Kidney (tissue), 14 donors: ENCODE results near the gene CA4. TPM values are rescaled to one million over a fixed set of nuclear protein-coding genes. Genes with fewer than 3 reads are reported as not detected.

ENCODE experiments used
- DNase-seq, 5 donors: peaks; one replicate each; pipeline ENCODE4 v3.0.0-alpha.2; 2013 to 2020
- FAIRE-seq: peaks from 2 replicates; lab custom pipeline; 2012; peaks lifted over from hg19 to GRCh38; lab: Jason Lieb, UNC
- H3K27ac ChIP-seq, 2 donors: one replicate each; pipeline ENCODE4 v1.7.0; 2013; ENCODE audit warnings: low read depth in 2 of 2, low read length in 2 of 2, inconsistent platforms in 1 of 2
- H3K27me3 ChIP-seq: one replicate; pipeline ENCODE4 v1.7.1; 2013; ENCODE audit warnings: low read length, inconsistent platforms; ENCODE audit not compliant: control insufficient read depth, insufficient read depth
- H3K36me3 ChIP-seq, 3 donors: one replicate each; pipeline versions ENCODE4 v1.7.0 to v1.7.1; 2013; ENCODE audit warnings: low read length in 3 of 3, control low read depth in 1 of 3, inconsistent platforms in 1 of 3; ENCODE audit not compliant: insufficient read depth in 3 of 3, control insufficient read depth in 2 of 3
- H3K4me1 ChIP-seq, 3 donors: one replicate each; pipeline versions ENCODE4 v1.7.0 to v1.7.1; 2013; ENCODE audit warnings: low read length in 3 of 3, inconsistent platforms in 1 of 3, low read depth in 1 of 3; ENCODE audit not compliant: control insufficient read depth in 2 of 3, insufficient read depth in 2 of 3
- H3K4me3 ChIP-seq, 3 donors: one replicate each; pipeline versions ENCODE4 v1.7.0 to v1.8.1; 2013; ENCODE audit warnings: low read length in 3 of 3, control low read depth in 1 of 3, inconsistent platforms in 1 of 3
- H3K9ac ChIP-seq, 3 donors: one replicate each; pipeline versions ENCODE4 v1.7.0 to v1.7.1; 2013; ENCODE audit warnings: low read length in 3 of 3, control low read depth in 1 of 3, inconsistent platforms in 1 of 3
- H3K9me3 ChIP-seq, 3 donors: one replicate each; pipeline versions ENCODE4 v1.7.0 to v1.7.1; 2013; ENCODE audit warnings: low read length in 3 of 3, control low read depth in 1 of 3, inconsistent platforms in 1 of 3; ENCODE audit not compliant: control insufficient read depth in 2 of 3, insufficient read depth in 1 of 3
- CTCF ChIP-seq: IDR thresholded peaks from 3 replicates; pipeline ENCODE4 v1.5.1; 2012; ENCODE audit warnings: mild to moderate bottlenecking, moderate library complexity, borderline replicate concordance; ENCODE audit not compliant: insufficient read depth; ENCODE audit errors: extremely low read depth
- intact Hi-C: fragments of 100-400 bp; cut with DNase I; formaldehyde crosslinking; loops from one replicate; pipeline ENCODE4 v1.11.1; 2022
- polyA plus RNA-seq: library from polyadenylated mRNA; stranded (reverse); fragments of 350-450 nt; fragmentation: Illumina TruSeq; extraction: RNeasy Lipid Tissue Mini Kit (QIAGEN cat#74804); gene quantifications from one replicate; pipeline ENCODE4 v1.2.3, GENCODE V29; 2014; ENCODE audit warnings: low read depth, low replicate concordance; ENCODE audit not compliant: insufficient read depth
- total RNA-seq: library from RNA; stranded (reverse); fragmentation: NEBNext Ultra II Directional; extraction: Animal tissue kit (Norgen Biotek cat#: 25700); gene quantifications from one replicate; pipeline ENCODE4 v1.2.1, GENCODE V29; 2021
- donor health status: control.
- donor health status: control.
- donor health status: control.
- donor health status: control.
- donor health status: control.
- donor health status: DM: yes; HTN: yes; CAD: no.
- donor health status: Normal renal cell carcinoma (clear cell type).

Gene CA4
- total and polyA plus RNA-seq, 2 donors from 2014 or later: 25.3 to 102 TPM

GRCh38 chr17:60163108-60163784 is 13.5 kb downstream of the CA4 start:
- Histone ChIP-seq H3K27me3 (no peaks in the 10 kb centered on the region), H3K4me1 (peaks cover 0 to 21% (median 0%) of the 10 kb centered on the region in 3 donors), H3K9ac (no peak overlapping the region), H3K27ac (peak overlapping the region; percentile 32 to 88), H3K9me3 (no peaks in the 10 kb centered on the region), H3K4me3 (no peak overlapping the region), H3K36me3 (no peaks in the 10 kb centered on the region)
- TF ChIP-seq CTCF: no peak
- intact Hi-C loops: no loop called here
- DNase-seq (peak in 1 of 5 donors; percentile 39), FAIRE-seq (no peak)

- FAIRE-seq: no peak
- Histone ChIP-seq H3K36me3 (no peaks in the 10 kb centered on the region), H3K9ac (no peak overlapping the region), H3K4me3 (no peak overlapping the region), H3K27ac (peak overlapping the region in 1 of 2 donors; percentile 54), H3K4me1 (peaks cover 0 to 19% (median 0%) of the 10 kb centered on the region in 3 donors), H3K9me3 (no peaks in the 10 kb centered on the region), H3K27me3 (no peaks in the 10 kb centered on the region)
- DNase-seq: no peak
- intact Hi-C loops: no loop called here
- TF ChIP-seq CTCF: no peak
Measured at GRCh38 chr17:60164164-60164563, 14.4 kb downstream of the CA4 start.

DNA sequence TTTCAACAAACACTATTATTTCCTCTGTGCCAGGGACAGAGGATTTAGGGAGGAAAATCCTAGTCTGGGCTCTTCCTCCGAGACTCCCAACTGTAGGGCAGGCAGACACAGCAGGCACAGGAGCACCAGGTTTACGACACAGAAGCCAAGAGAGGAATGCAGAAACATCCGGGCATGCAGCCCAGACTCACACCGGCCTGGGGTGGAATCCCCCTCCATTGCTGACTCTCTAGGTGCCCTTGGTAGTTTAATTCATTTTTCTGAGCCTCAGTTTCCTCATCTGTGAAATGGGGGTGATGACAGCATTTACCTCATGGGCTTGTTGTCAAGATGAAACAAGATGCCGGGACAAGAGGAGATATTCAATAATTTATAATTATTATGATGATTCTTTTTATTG is 14.9 kb downstream of the CA4 start:
- Histone ChIP-seq H3K4me3 (no peak overlapping the region), H3K27ac (no peak overlapping the region), H3K9ac (no peak overlapping the region), H3K36me3 (no peaks in the 10 kb centered on the region), H3K9me3 (no peaks in the 10 kb centered on the region), H3K27me3 (no peaks in the 10 kb centered on the region), H3K4me1 (peaks cover 0 to 19% (median 0%) of the 10 kb centered on the region in 3 donors)
- intact Hi-C loops: no loop called here
- no peak for TF ChIP-seq CTCF
- FAIRE-seq (no peak), DNase-seq (peak in 1 of 5 donors; percentile 22)

- Histone ChIP-seq H3K9ac (no peak overlapping the region), H3K9me3 (no peaks in the 10 kb centered on the region), H3K4me1 (peaks cover 0 to 19% (median 0%) of the 10 kb centered on the region in 3 donors), H3K36me3 (no peaks in the 10 kb centered on the region), H3K27ac (no peak overlapping the region), H3K4me3 (no peak overlapping the region), H3K27me3 (no peaks in the 10 kb centered on the region)
- intact Hi-C loops: no loop called here
- no peak for DNase-seq
- FAIRE-seq: no peak
- no peak for TF ChIP-seq CTCF
Measured at GRCh38 chr17:60165223-60165622, 15.4 kb downstream of the CA4 start.
